Gastrocnemius medialis (tissue), 4 donors: Measurements from ENCODE around the gene PER3.

Experiments used
- POLR2A ChIP-seq, 2 donors: fragments of 450-650 bp; IDR thresholded peaks; one replicate each; pipeline ENCODE4 v1.6.1; 2017; ENCODE audit warnings: antibody characterized with exemption in 2 of 2, mild to moderate bottlenecking in 2 of 2, moderate library complexity in 2 of 2
- TF ChIP-seq, protein P1 (sequence below), 5 experiments: fragments of 450-650 bp in 3 of 5; fragments of 200-600 bp in 2 of 5; sonication (generic) in 2 of 5; IDR thresholded peaks in 4 of 5; conservative IDR thresholded peaks in 1 of 5; 1 replicate in 4 of 5; 2 replicates in 1 of 5; pipeline ENCODE4 v1.5.1; 2016 to 2019; ENCODE audit warnings: antibody characterized with exemption in 5 of 5, mild to moderate bottlenecking in 3 of 5, moderate library complexity in 3 of 5

DNA sequence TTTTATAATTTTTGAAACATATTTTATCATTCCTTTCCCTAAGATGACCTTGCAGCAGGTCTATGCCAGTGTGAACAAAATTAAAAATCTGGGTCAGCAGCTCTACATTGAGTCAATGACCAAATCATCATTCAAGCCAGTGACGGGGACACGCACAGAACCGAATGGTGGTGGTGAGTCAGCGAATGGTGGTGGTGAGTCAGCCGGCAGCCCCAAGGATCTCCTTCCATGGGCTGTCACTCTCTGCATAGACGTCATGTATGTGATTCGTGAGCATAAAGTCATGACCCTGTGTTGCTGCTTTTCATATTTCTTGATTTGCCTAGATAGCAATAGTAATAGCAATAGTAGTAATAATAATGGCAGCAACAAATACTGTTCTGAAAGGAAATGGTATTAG, 26.3 kb downstream of the PER3 start:
- TF ChIP-seq, protein P1, sequence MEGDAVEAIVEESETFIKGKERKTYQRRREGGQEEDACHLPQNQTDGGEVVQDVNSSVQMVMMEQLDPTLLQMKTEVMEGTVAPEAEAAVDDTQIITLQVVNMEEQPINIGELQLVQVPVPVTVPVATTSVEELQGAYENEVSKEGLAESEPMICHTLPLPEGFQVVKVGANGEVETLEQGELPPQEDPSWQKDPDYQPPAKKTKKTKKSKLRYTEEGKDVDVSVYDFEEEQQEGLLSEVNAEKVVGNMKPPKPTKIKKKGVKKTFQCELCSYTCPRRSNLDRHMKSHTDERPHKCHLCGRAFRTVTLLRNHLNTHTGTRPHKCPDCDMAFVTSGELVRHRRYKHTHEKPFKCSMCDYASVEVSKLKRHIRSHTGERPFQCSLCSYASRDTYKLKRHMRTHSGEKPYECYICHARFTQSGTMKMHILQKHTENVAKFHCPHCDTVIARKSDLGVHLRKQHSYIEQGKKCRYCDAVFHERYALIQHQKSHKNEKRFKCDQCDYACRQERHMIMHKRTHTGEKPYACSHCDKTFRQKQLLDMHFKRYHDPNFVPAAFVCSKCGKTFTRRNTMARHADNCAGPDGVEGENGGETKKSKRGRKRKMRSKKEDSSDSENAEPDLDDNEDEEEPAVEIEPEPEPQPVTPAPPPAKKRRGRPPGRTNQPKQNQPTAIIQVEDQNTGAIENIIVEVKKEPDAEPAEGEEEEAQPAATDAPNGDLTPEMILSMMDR (IDR thresholded peaks at IDR 0.05 in 4 of 5, conservative IDR thresholded peaks at IDR 0.05 in 1 of 5): no peak
- TF ChIP-seq POLR2A (IDR thresholded peaks at IDR 0.05): no peak
